ENCODE measurements around the gene UBIAD1. TPM values are rescaled to one million over a fixed set of nuclear protein-coding genes. Genes with fewer than 3 reads are reported as not detected.
"Not testable (repeated sequence)": the region's sequence is repeated elsewhere in the genome, so short reads cannot be mapped to it uniquely, and the experiment has no call there.

Gene UBIAD1
- total RNA-seq: 7.6 TPM

- ATAC-seq: peak; percentile 92
Observed at GRCh38 chr1:11272832-11273594, at the start of gene UBIAD1. TSS of gene UBIAD1 (plus strand) at chr1:11273198. CDS start at chr1:11273532, 334 bp downstream.

- ATAC-seq: no peak
Observed at GRCh38 chr1:11227106-11228077, 45.6 kb upstream of the UBIAD1 start.

- no peak for ATAC-seq
Observed at GRCh38 chr1:11229203-11229602, 43.8 kb upstream of the UBIAD1 start.

- ATAC-seq: no peak
Observed at GRCh38 chr1:11233208-11233607, 39.8 kb upstream of the UBIAD1 start.

- ATAC-seq: no peak
Observed at GRCh38 chr1:11237356-11237755, 35.6 kb upstream of the UBIAD1 start.

- no peak for ATAC-seq
Observed at GRCh38 chr1:11238311-11238710, 34.7 kb upstream of the UBIAD1 start.

GRCh38 chr1:11245248-11245647 is 27.8 kb upstream of the UBIAD1 start:
- ATAC-seq: no peak

- ATAC-seq: peak; percentile 32
Observed at GRCh38 chr1:11245904-11246719, 26.9 kb upstream of the UBIAD1 start.

- ATAC-seq: no peak
Observed at GRCh38 chr1:11248169-11248568, 24.8 kb upstream of the UBIAD1 start.

GRCh38 chr1:11252538-11252937 is 20.5 kb upstream of the UBIAD1 start:
- no peak for ATAC-seq

GRCh38 chr1:11253226-11253625 is 19.8 kb upstream of the UBIAD1 start:
- no peak for ATAC-seq

- ATAC-seq: no peak
Observed at GRCh38 chr1:11256299-11256698, 16.7 kb upstream of the UBIAD1 start.

- peak; percentile 99 for ATAC-seq
Observed at GRCh38 chr1:11262171-11263049, 10.6 kb upstream of the UBIAD1 start, which contains the start of gene MTOR. TSS of gene MTOR (minus strand) at chr1:11262551. CDS start at chr1:11259409, 3,142 bp downstream.

GRCh38 chr1:11266268-11267074 is 6.5 kb upstream of the UBIAD1 start:
- ATAC-seq: no peak

- not testable (repeated sequence) for ATAC-seq
Observed at GRCh38 chr1:11267350-11268337, 5.4 kb upstream of the UBIAD1 start.

GRCh38 chr1:11272544-11272831 is 510 bp upstream of the UBIAD1 start:
- ATAC-seq: no peak

- peak; percentile 44 for ATAC-seq
Observed at GRCh38 chr1:11273595-11274234, 717 bp downstream of the UBIAD1 start.

GRCh38 chr1:11279152-11279551 is 6.2 kb downstream of the UBIAD1 start:
- no peak for ATAC-seq

- no peak for ATAC-seq
Observed at GRCh38 chr1:11279630-11280029, 6.6 kb downstream of the UBIAD1 start.

Measured in esophagus mucosa (tissue), 1 donor.